HEK293T (cell line): ENCODE data around the gene CS.
A peak's percentile ranks its signal among the peaks of the same experiment; 100 is the strongest.

ENCODE experiments used
- CTCF ChIA-PET: fragments of 350-600 bp; formaldehyde crosslinking; extraction: SDS; loops from one replicate; lab custom pipeline; 2021; ENCODE audit warnings: antibody characterized with exemption, inconsistent platforms; lab: Yijun Ruan, JAX
- POLR2A ChIA-PET: fragments of 350-600 bp; formaldehyde crosslinking; extraction: SDS; loops from one replicate; lab custom pipeline; 2020; ENCODE audit warnings: antibody characterized with exemption, inconsistent platforms; lab: Yijun Ruan, JAX
- DNase-seq: peaks from one replicate; pipeline ENCODE4 v3.0.0; 2012; ENCODE audit warnings: mixed read lengths; ENCODE audit errors: extremely low spot score
- ARNT ChIP-seq: fragments of 450-650 bp; IDR thresholded peaks from 2 replicates; pipeline ENCODE4 v1.6.1; 2017; ENCODE audit warnings: mild to moderate bottlenecking
- BHLHE40 ChIP-seq: fragments of 450-650 bp; IDR thresholded peaks from 2 replicates; pipeline ENCODE4 v1.6.1; 2016; ENCODE audit warnings: mild to moderate bottlenecking, moderate library complexity, borderline replicate concordance
- CTBP1 ChIP-seq: fragments of 450-650 bp; IDR thresholded peaks from 2 replicates; pipeline ENCODE4 v1.6.1; 2016; ENCODE audit warnings: borderline replicate concordance
- ELF4 ChIP-seq: fragments of 450-650 bp; IDR thresholded peaks from 2 replicates; pipeline ENCODE4 v1.6.1; 2017; ENCODE audit warnings: antibody characterized with exemption
- FOXA1 ChIP-seq: fragments of 450-650 bp; IDR thresholded peaks from 2 replicates; pipeline ENCODE4 v1.6.1; 2016; ENCODE audit warnings: mild to moderate bottlenecking
- FOXK2 ChIP-seq: fragments of 450-650 bp; IDR thresholded peaks from 2 replicates; pipeline ENCODE4 v1.6.1; 2016; ENCODE audit warnings: mild to moderate bottlenecking
- FOXM1 ChIP-seq: fragments of 450-650 bp; IDR thresholded peaks from 2 replicates; pipeline ENCODE4 v1.6.1; 2017; ENCODE audit warnings: mild to moderate bottlenecking, borderline replicate concordance
- HDGF ChIP-seq: fragments of 450-650 bp; IDR thresholded peaks from 2 replicates; pipeline ENCODE4 v1.6.1; 2017; ENCODE audit warnings: antibody characterized with exemption, borderline replicate concordance
- L3MBTL2 ChIP-seq: fragments of 450-650 bp; conservative IDR thresholded peaks from 2 replicates; pipeline ENCODE4 v1.6.1; 2016; ENCODE audit warnings: mild to moderate bottlenecking
- LEF1 ChIP-seq: fragments of 450-650 bp; IDR thresholded peaks from 2 replicates; pipeline ENCODE4 v1.6.1; 2017; ENCODE audit warnings: mild to moderate bottlenecking, borderline replicate concordance
- NFRKB ChIP-seq: fragments of 450-650 bp; IDR thresholded peaks from 2 replicates; pipeline ENCODE4 v1.6.1; 2016; ENCODE audit warnings: mild to moderate bottlenecking, moderate library complexity
- SP1 ChIP-seq: fragments of 450-650 bp; IDR thresholded peaks from 2 replicates; pipeline ENCODE4 v1.6.1; 2017
- SUZ12 ChIP-seq: fragments of 450-650 bp; IDR thresholded peaks from 2 replicates; pipeline ENCODE4 v1.6.1; 2016; ENCODE audit warnings: mild to moderate bottlenecking
- TARDBP ChIP-seq: fragments of 450-650 bp; IDR thresholded peaks from 2 replicates; pipeline ENCODE4 v1.6.1; 2016
- ZNF384 ChIP-seq: fragments of 450-650 bp; IDR thresholded peaks from 2 replicates; pipeline ENCODE4 v1.6.1; 2016
- TF ChIP-seq, protein P1 (sequence below): fragments of 450-650 bp; IDR thresholded peaks from 2 replicates; pipeline ENCODE4 v1.6.1; 2016

CS gene

DNA sequence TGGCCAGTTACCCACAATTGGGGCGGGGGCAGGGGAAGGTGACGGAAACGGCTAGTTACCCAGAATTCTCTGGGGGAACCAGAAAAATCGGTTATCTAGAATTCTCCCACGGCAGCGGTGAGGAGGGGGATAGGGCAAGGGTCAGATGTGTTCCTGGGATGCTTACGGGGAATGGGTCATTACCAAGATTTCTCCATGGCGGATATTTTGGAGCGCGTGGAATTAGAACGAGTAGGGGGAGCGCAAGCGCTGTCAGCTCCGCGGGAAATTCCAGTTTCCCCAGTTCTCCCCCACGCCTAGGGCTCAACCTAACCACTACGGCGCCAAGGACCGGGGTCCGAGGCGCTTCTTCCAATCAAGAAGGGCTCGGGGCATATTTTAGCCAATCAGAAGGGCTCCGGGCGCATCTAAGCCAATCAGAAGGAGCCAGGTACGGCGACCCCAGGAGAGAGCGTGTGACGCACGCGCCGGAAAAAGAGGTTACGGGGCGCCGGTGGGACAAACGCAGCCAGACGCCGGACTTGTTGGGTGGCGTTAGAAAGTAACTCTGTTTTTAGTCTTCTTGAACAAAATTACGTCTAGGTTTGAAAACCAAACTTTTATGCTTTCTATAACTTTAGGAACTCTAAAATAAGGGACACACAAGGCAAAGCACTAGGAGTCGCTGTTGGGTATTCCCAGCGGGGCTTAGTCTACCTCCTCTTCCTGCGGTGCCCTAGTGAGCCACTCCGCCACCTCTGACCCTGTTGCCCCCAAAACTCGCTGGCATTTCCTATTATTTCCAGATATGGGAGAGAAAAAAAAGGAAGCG lies 33.8 kb upstream of the CS start, which contains the start of gene PAN2:
Gene PAN2 (minus strand): TSS at position 322 of the 811 bp plus-strand sequence. CDS start 906 bp downstream, outside the sequence.
- CTCF ChIA-PET, result interaction anchor here (1.4 to 1.8 kb wide), 2 partner anchors 130 to 144 kb away, joined by 4 read pairs; partner anchors contain the start of gene SMARCC2
- TF ChIP-seq L3MBTL2, result peak; percentile 89
- TF ChIP-seq FOXM1, result no peak
- TF ChIP-seq ARNT, result peak; percentile 71
- peak; percentile 95 for DNase-seq
- POLR2A ChIA-PET, result interaction anchor here (0.7 to 4.1 kb wide), 25 partner anchors 10 to 145 kb away, joined by 3 to 38 read pairs (median 4); partner anchors contain the start of genes CNPY2, MIP, RNF41 and SPRYD4

DNA sequence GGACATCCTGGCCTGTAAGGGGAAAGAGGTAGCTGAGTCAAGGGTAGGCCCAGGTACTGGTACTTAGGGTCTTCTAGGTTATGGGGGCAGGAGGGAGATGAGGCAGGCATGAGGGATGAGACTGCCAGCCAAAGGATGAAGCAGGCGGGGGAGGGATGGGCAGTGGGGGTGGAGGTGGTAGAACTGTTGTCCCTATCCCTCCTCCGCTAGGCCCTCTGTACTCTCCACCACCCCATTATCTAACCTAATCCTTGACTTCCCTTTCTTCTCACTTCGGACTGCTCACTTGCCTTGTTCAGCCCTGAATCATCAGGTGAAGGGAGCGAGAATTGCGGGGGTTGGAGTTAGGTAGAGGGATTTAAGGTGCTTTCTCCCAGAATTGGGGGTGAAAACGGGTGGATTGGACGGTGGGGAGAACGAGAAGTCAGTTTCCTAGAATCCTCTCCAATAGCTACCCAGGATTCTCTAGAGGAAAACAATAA lies 33.1 kb upstream of the CS start:
- TF ChIP-seq CTBP1, result no peak
- no peak for TF ChIP-seq ZNF384
- no peak for TF ChIP-seq SUZ12
- no peak for TF ChIP-seq ARNT
- TF ChIP-seq, protein P1, sequence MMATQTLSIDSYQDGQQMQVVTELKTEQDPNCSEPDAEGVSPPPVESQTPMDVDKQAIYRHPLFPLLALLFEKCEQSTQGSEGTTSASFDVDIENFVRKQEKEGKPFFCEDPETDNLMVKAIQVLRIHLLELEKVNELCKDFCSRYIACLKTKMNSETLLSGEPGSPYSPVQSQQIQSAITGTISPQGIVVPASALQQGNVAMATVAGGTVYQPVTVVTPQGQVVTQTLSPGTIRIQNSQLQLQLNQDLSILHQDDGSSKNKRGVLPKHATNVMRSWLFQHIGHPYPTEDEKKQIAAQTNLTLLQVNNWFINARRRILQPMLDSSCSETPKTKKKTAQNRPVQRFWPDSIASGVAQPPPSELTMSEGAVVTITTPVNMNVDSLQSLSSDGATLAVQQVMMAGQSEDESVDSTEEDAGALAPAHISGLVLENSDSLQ, result no peak
- TF ChIP-seq FOXK2, result no peak
- TF ChIP-seq SP1, result no peak
- TF ChIP-seq ELF4, result no peak
- no peak for TF ChIP-seq HDGF
- no peak for TF ChIP-seq LEF1
- TF ChIP-seq NFRKB, result no peak
- TF ChIP-seq BHLHE40, result no peak
- TF ChIP-seq FOXA1, result no peak
- TF ChIP-seq L3MBTL2, result no peak
- ChIA-PET CTCF (interaction anchor here (1.4 to 1.8 kb wide), 2 partner anchors 131 to 144 kb away, joined by 4 read pairs; partner anchors contain the start of gene SMARCC2), POLR2A (interaction anchor here (0.7 to 4.1 kb wide), 25 partner anchors 9 to 145 kb away, joined by 3 to 38 read pairs (median 4); partner anchors contain the start of genes CNPY2, MIP, RNF41 and SPRYD4)
- no peak for DNase-seq

DNA sequence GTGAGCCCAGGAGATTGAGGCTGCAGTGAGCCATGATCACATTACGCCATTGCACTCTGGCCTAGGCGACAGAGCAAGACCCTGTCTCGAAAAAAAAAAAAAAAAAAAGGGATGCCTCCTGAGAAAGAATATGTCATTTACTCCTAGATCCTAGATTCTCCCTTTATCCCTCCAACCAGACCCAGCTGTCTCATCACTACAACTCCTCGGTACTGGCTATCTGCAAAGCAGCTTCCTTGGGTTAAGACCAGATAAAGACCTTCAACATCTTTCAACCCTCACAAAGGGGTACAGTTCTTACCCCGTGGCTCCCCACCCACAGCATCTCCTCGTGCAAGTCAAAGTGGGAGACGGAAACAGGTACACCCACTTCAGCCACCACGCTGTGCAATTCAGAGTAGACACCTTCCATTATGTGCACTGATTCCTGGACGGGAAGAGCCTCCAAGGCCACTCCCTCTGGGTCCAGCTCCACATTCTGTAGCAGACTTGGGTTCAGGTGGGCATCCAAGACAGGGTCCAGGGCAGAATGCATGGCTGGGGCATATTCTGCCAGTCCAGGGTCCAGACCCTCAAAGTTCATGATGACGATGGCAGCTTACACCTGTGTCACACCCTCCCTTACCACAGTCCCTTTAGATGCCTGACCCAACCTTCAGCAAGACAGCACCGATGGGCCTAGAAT lies 32.5 kb upstream of the CS start:
- no peak for DNase-seq
- CTCF ChIA-PET, result interaction anchor here (1.4 kb wide), 1 partner anchor 143 kb away, joined by 4 read pairs; the partner anchor contains the start of gene SMARCC2
- TF ChIP-seq SP1, result no peak
- TF ChIP-seq, protein P1, result no peak
- no peak for TF ChIP-seq ZNF384
- TF ChIP-seq HDGF, result no peak
- no peak for TF ChIP-seq FOXK2
- no peak for TF ChIP-seq ELF4
- TF ChIP-seq LEF1, result no peak
- TF ChIP-seq L3MBTL2, result no peak
- no peak for TF ChIP-seq NFRKB
- TF ChIP-seq FOXM1, result no peak
- TF ChIP-seq TARDBP, result no peak
- no peak for TF ChIP-seq SUZ12
- no peak for TF ChIP-seq CTBP1
- POLR2A ChIA-PET, result interaction anchor here (0.8 to 4.1 kb wide), 20 partner anchors 8 to 144 kb away, joined by 3 to 38 read pairs (median 4); partner anchors contain the start of genes CNPY2, MIP, RNF41 and SPRYD4

DNA sequence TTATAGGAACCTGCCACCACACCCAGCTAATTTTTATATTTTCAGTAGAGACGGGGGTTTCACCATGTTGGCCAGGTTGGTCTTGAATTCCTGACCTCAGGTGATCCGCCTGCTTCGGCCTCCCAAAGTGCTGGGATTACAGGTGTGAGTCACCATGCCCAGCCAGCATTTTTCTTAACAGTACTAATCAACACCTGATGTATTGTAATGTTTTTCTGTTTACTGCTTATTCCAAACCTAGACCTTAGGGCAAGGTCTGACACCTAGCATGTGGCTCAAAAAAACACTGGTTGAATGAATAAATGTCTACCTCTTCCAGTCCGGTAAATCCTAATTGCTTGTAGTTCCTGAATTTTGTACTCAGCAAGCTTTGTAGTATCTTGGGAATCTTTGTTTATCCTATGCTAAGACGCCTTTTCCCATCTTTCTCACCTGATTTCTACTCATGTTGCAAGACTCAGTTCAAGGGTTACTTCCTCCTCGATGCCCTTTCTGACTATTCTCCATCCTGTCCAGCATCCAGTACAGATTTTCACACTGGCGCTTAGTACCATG lies 30.9 kb upstream of the CS start:
- no peak for DNase-seq
- ChIA-PET POLR2A (no interaction called here), CTCF (no interaction called here)
- no peak for TF ChIP-seq ZNF384
- no peak for TF ChIP-seq ELF4
- TF ChIP-seq FOXM1, result no peak
- TF ChIP-seq SUZ12, result no peak
- no peak for TF ChIP-seq FOXK2
- no peak for TF ChIP-seq L3MBTL2
- no peak for TF ChIP-seq CTBP1
- TF ChIP-seq, protein P1, result no peak

DNA sequence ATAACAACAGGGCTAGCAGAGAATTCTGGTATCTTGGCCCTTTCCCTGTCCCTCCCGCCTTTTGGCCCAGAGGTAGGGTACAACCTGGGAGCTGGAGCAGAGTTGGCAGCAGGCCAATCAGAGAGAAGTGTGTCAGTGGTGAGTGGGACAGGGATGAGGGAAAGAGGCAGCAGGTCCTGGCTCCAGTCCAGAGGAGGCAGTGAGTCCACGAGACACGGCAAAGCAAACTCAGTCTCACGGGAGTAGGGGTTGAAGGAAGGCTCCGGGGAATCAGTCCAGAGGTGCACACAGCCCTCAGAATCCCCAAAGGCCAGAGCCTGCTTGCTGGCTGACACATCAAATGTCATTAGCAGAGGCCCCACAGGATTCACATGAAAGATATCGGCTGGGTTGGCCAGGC lies 26.4 kb upstream of the CS start:
- TF ChIP-seq CTBP1 (no peak), TARDBP (no peak), FOXK2 (no peak), SUZ12 (no peak), SP1 (no peak), FOXM1 (no peak), L3MBTL2 (no peak), BHLHE40 (no peak), NFRKB (no peak), FOXA1 (no peak), ARNT (no peak)
- TF ChIP-seq, protein P1, result no peak
- CTCF ChIA-PET, result no interaction called here
- POLR2A ChIA-PET, result no interaction called here
- no peak for DNase-seq
